Colonic mucosa (tissue), 4 donors: Measurements from ENCODE around the gene PLCD3. TPM values are rescaled to one million over a fixed set of nuclear protein-coding genes. Genes with fewer than 3 reads are reported as not detected.

Source experiments
- DNase-seq: peaks from one replicate; pipeline ENCODE4 v3.0.0-alpha.2; 2020
- H3K27ac ChIP-seq: fragments of 200-600 bp; one replicate; pipeline ENCODE4 v1.8.0; 2021
- H3K27me3 ChIP-seq: fragments of 200-600 bp; one replicate; pipeline ENCODE4 v1.8.0; 2021
- H3K36me3 ChIP-seq: fragments of 200-600 bp; one replicate; pipeline ENCODE4 v1.8.0; 2021
- H3K4me1 ChIP-seq: fragments of 200-600 bp; one replicate; pipeline ENCODE4 v1.8.0; 2021; ENCODE audit warnings: mild to moderate bottlenecking
- H3K4me3 ChIP-seq: fragments of 200-600 bp; one replicate; pipeline ENCODE4 v1.8.0; 2021
- H3K9ac ChIP-seq, 2 donors: one replicate each; pipeline ENCODE4 v1.7.0; 2013; ENCODE audit warnings: control low read depth in 2 of 2, low read depth in 2 of 2, low read length in 2 of 2
- H3K9me3 ChIP-seq: fragments of 200-600 bp; one replicate; pipeline ENCODE4 v1.8.0; 2021
- CTCF ChIP-seq: fragments of 200-600 bp; IDR thresholded peaks from one replicate; pipeline ENCODE4 v1.8.0; 2022; ENCODE audit warnings: antibody characterized with exemption, mild to moderate bottlenecking
- intact Hi-C: fragments of 100-400 bp; cut with DNase I; formaldehyde crosslinking; loops from one replicate; pipeline ENCODE4 v1.14.1; 2022
- total RNA-seq, 2 donors: library from RNA; stranded (reverse); fragmentation: NEBNext Ultra II Directional in 1 of 2; extraction: Animal tissue kit (Norgen Biotek cat#: 25700) in 1 of 2; gene quantifications; one replicate each; pipeline ENCODE4 v1.2.1, GENCODE V29; 2021
- donor health status: healthy.
- donor health status: DM: no; HTN: no; CAD: no.
- donor health status: DM: no; HTN: no; CAD: no.

PLCD3 gene
- total RNA-seq, 2 donors from 2014 or later = 300 to 312 TPM

GRCh38 chr17:45148183-45149036 lies 16.1 kb upstream of the PLCD3 start, which contains the start of gene HEXIM1:
Gene HEXIM1, plus strand, starts transcription at chr17:45148475. Its CDS starts 716 bp downstream, at chr17:45149191.
- no peaks in the 10 kb centered on the region for H3K9me3 ChIP-seq
- H3K4me3 ChIP-seq = peak within 1 kb of the TSS; percentile 65
- H3K4me1 ChIP-seq = peaks cover 15% of the 10 kb centered on the region
- DNase-seq = peak; percentile 99
- peak within 1 kb of the TSS; percentile 98 for H3K27ac ChIP-seq
- peak within 1 kb of the TSS; percentile 85 to 91 for H3K9ac ChIP-seq
- intact Hi-C loops = no loop called here
- no peaks in the 10 kb centered on the region for H3K36me3 ChIP-seq
- H3K27me3 ChIP-seq = no peaks in the 10 kb centered on the region
- TF ChIP-seq CTCF = no peak

GRCh38 chr17:45147581-45148182 lies 15.4 kb upstream of the PLCD3 start:
- H3K36me3 ChIP-seq = no peaks in the 10 kb centered on the region
- H3K9me3 ChIP-seq = no peaks in the 10 kb centered on the region
- H3K9ac ChIP-seq = peak overlapping the region; percentile 71 to 91
- no peak for TF ChIP-seq CTCF
- H3K27ac ChIP-seq = peak overlapping the region; percentile 98
- no peaks in the 10 kb centered on the region for H3K27me3 ChIP-seq
- H3K4me3 ChIP-seq = peak overlapping the region; percentile 55
- DNase-seq = peak; percentile 83
- H3K4me1 ChIP-seq = peaks cover 15% of the 10 kb centered on the region
- intact Hi-C loops = no loop called here

- peak; percentile 81 for DNase-seq
- no peaks in the 10 kb centered on the region for H3K9me3 ChIP-seq
- no peaks in the 10 kb centered on the region for H3K36me3 ChIP-seq
- H3K9ac ChIP-seq = peak overlapping the region; percentile 71 to 91
- H3K27ac ChIP-seq = peak overlapping the region; percentile 98
- H3K27me3 ChIP-seq = no peaks in the 10 kb centered on the region
- peak overlapping the region; percentile 55 for H3K4me3 ChIP-seq
- no peak for TF ChIP-seq CTCF
- peaks cover 15% of the 10 kb centered on the region for H3K4me1 ChIP-seq
- intact Hi-C loops = no loop called here
These were observed 14.7 kb upstream of the PLCD3 start for GRCh38 chr17:45146890-45147580.

GRCh38 chr17:45146592-45146889 lies 14.2 kb upstream of the PLCD3 start:
- no peak overlapping the region for H3K4me3 ChIP-seq
- TF ChIP-seq CTCF = no peak
- H3K4me1 ChIP-seq = peaks cover 11% of the 10 kb centered on the region
- H3K27ac ChIP-seq = peak overlapping the region; percentile 98
- no peaks in the 10 kb centered on the region for H3K9me3 ChIP-seq
- intact Hi-C loops = no loop called here
- no peaks in the 10 kb centered on the region for H3K27me3 ChIP-seq
- no peak for DNase-seq
- H3K36me3 ChIP-seq = no peaks in the 10 kb centered on the region
- H3K9ac ChIP-seq = peak overlapping the region in 1 of 2 donors; percentile 91

GRCh38 chr17:45146166-45146565 lies 13.9 kb upstream of the PLCD3 start:
- Histone ChIP-seq H3K4me1 (peaks cover 8% of the 10 kb centered on the region), H3K9ac (peak overlapping the region in 1 of 2 donors; percentile 91), H3K27ac (peak overlapping the region; percentile 98), H3K36me3 (no peaks in the 10 kb centered on the region), H3K4me3 (no peak overlapping the region), H3K27me3 (no peaks in the 10 kb centered on the region), H3K9me3 (no peaks in the 10 kb centered on the region)
- TF ChIP-seq CTCF = no peak
- no peak for DNase-seq
- intact Hi-C loops = no loop called here
